Astrocyte of the hippocampus (primary cell): Measurements from ENCODE around the gene FAM50A.
A peak's percentile ranks its signal among the peaks of the same experiment; 100 is the strongest.
"Not testable (repeated sequence)": the region's sequence is repeated elsewhere in the genome, so short reads cannot be mapped to it uniquely, and the experiment has no call there.

Source experiments
- DNase-seq: peaks from one replicate; pipeline ENCODE4 v3.0.0; 2011; ENCODE audit warnings: low read depth, low spot score

Gene FAM50A

DNA sequence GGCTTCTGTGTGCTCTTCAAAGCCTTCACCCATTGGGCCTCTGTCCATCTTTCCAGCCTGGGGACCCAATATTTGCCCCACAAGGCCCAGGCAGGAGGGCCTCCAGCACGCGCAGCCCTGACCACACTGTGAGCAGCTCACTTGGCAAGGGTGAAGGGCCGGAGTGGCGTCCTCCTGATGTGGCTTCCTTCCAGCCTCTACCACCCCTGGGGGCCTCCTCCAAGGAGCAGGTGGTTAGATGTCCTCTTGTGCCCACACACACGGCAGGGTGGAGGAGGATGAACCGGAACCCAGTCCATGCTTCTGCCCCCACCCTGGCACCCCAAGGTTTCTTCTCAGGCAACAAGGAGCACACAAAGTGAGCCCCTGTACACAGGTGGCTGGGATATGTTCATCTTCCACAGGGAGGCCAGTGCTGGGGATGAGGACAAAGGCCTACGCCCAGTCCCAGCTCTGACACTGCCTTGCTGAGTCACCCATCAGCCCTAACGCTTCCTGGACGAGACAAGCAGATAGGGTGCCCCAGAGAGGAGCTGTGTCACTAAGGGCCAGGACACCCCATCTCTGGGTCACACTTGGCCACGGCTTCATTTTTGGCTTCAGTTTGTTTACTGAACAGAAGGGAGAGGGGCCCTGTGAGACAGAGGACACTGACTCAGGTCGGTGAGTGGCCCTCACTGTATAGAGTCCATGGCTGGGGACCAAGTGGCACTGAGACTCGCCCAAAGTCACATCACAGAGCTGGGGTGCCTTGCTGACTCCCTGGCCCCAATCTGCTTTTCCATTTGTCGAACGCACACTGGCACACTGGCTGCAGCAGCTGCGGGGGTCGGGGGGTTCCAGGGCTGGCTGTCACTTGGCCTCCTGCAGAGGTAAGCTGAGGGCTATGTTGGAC, 40.6 kb downstream of the FAM50A start:
- DNase-seq = no peak

DNA sequence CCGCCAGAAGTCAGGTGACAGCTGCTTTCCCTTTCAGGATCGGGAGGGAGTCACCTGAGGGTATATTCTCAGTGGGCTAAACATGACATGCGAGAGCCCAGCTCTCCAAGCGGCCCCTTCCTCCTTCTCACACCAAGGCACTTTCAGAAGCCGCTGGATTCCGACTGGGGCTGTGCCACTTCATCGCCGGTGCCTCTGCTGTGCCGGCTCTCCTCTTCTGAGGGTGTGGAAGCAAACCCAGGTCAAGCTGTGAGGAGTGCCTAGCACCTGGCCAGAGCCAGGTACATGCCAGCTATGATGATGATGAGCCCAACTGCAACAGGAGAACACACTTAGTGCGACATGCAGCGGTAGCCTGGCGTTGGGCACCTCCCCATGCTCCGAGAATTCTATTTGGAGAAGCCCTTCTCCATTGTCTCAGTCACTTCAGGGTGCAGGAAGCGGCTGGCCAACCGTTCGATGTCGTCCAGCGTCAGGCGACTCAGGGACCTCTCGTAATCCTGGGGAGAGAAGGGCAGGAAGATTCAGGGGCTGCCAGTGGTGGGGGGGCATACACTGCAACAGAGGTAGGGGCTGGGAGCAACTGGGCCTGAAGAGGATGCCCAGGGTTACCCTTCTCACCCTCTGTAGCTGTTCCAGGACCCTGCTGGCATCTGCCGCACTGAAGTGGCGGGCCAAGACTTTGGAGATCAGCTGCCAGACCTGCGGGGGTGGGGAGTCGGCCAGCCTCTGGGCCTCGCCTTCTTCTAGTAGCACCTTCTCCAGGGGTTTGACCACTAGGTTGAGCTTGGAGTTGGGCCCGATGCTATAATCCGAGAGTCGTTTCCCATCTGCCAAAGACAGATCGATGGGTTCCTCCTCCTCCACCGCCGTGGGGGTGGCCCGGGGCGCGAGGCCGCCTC, 41.5 kb downstream of the FAM50A start:
- no peak for DNase-seq

DNA sequence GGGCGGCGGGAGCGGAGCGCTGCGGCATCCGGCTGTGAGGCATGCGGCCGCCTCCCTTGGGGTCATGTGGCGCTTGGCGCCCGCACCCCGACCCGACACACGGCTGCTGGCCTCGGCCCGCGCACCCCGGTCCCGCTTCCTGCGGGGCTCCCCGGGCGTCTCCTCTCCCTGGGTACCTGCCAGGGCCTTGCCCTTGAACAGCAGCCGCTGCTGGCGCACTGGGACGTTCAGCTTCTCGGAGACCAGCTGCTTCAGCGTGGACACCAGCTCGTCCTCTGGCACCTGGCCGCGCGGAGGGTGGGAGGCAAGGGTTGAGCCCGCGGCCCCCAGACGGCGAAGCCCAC, 42.1 kb downstream of the FAM50A start:
- DNase-seq = peak; percentile 46

DNA sequence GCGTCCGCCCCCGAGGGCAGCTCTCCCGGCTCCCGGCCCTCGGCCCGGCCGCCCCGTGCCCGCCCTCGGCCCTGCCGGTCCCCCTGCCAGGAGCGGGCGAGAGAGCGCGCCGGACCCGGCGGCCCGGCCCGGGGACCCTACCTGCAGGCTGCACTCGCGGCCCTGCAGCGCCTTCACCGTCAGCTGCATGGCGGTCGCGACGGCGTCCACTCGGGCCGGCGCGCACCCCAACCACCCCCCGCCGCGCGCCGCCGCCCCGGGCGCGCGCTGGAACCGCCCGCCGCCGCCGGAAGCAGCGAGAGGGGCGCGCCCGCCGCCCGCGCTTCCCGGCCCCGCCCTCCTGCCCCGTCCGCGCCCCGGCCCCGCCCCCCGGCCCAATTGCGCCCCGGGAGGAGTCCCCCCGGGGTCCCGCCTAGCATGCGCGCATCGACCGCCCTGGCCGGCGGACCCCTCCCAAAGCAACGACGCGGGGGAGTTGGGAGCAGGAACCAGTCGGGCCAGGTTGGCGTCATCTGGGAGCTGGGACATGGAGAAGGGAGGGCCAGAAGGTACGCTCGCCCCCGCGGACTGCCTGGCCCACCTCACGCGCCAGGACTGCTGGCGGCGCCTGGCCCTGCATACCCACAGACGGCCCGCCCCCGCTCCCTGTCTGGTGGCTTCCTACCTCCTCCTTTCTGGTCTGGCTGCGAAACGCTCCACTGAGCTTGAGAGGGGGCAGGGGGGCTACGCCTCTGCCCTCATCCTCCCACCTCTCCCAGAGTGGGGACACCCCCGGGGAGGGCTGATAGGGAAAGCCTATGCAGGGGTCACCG, 42.7 kb downstream of the FAM50A start, which contains the start of gene UBL4A:
TSS of gene UBL4A (minus strand) at position 220 of the 812 bp plus-strand sequence. CDS start at position 189, 31 bp downstream.
- DNase-seq = peak; percentile 77

DNA sequence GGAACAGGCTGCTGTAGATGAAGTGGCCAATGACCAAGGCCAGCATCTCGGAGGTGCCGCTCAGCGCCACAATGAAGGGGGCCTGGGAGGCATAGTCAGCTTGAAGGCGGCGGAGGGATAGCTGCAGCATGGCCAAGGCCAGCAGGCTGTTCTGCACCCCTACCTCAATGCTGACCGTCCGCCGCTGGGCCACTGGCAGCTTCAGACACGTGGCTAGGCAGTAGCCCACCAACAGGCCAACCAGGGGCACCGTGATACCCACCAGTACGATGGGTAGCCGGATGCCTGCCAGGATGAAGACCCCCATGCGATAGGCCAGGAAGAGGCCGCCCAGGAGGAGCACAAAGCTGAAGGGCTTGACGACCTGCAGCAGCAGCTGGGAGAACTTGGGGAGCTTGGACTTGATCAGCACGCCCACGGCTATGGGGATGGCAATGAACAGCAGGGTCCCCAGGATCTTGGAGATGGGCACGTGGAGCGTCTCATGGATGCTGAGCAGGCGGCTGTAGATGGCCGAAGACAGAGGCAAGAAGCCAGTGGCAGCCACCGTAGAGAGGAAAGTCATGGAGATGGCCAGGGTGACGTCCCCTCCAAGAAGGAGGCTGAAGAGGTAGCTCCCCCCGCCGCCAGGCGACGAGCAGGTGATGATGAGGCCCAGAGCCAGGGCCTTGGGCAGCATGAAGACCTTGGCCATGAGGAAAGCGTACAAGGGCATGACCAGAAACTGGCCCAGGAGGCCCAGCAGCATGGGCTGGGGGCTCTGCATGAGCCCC, 43.8 kb downstream of the FAM50A start:
- DNase-seq = no peak

DNA sequence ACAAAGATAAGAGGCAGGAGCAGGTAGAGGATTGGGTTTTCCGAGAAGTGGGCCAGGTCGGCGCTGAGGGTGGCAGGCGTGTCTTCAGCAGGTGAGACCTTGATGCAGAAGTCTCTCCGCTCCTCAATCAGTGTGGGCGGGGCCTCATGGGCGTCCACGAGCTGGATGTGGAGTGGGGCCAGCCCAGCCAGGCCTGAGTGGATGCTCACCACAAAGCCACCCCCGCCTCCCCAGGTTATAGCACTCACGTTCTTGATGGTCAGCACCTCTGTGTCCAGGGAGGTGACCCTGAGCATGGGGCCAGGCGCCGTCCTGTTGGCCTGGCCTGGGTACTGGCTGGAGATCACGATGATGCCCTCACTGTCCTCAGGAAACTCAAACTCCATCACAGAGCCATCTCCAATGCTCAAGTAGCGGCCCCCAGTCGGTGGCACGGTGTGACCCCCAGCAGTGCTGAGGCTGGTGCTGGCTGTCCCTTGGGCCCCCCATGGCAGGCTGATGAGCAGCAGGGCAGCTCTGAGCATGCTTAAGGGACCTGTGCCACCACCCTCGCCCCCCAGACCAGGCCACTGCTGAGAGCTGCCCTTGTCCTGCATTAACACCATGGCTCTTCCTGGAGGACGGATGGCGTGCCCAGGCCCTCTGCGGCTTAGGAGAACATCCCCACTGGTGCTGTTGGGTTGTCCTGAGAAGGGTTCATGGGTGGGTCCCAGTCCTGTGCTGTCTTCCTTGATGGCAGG, 44.6 kb downstream of the FAM50A start:
- no peak for DNase-seq

DNA sequence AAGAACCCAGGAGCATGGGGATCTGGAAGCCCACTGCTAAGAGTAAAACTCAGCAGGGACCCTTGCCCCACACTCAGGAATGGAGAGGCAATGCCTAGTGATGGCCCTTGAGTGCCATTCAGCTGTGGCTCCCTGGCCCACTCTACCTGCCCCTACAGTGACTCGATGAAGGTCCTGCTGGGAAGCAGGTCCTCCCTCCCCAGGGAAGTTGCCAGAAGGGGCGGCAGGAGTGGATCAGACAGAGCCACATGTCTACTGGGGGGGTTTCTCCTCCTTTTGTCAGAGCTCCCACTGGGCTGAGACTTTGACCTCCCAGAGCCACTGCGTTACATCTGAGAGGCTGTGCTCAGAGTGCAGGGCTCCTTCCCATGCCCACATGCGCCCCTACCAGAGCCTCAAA, 45.2 kb downstream of the FAM50A start:
- DNase-seq = no peak

DNA sequence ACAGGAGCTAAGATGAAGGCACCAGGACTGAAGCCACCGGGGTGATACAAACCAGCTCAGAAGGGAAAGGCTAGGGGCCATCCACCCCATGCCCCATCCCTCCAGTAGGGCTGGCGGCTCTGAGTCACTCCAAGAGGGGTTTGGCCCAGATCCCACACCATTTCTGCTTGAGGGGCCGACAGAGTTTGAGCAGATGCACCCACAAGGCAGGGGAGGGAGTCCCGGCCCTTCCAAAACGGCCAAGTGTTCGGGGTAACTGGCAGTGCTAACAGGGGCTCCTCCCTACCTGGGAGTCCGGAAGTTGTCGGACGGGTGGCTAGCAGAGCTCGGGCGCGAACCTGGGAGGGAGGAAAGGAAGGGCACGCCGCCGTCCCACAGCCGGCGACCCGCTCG, 46.1 kb downstream of the FAM50A start:
- peak; percentile 68 for DNase-seq

DNA sequence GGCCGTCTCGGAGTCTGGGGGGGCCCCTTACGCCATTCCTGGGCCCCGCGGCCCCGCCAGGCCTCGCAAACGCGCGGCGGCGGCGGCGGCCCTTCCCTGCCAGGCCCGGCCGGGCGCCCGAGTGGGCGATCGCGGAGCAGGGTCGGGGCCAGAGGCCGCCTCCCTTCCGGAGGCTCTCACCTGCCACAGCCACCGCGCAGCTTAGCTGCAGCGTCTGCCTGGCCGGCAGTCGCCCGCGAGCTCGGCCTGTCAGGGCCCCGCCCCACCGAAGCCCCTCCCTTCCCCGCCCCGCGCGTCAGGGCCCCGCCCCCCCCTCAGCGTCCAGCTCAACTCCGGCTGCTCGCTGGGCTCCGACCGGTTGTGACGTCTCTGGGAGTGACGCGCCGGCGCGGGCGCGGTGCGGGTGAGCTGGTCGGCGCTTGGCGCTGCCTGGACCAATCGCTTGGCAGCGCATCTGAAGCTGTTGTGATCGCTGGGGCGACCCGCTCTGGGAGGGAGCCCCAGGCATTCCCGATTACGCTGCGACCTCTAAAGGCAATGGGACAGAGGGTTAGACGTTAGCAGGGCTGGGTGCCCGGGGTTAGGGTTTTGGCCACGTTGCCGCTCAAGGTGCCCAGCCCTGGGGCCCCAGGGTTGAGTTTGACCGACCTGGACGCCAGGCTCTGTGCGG, 46.6 kb downstream of the FAM50A start, which contains the start of gene SLC10A3:
TSS of gene SLC10A3 (minus strand) at position 216 of the 670 bp plus-strand sequence. CDS start 1,689 bp downstream, outside the sequence.
- peak; percentile 96 for DNase-seq

DNA sequence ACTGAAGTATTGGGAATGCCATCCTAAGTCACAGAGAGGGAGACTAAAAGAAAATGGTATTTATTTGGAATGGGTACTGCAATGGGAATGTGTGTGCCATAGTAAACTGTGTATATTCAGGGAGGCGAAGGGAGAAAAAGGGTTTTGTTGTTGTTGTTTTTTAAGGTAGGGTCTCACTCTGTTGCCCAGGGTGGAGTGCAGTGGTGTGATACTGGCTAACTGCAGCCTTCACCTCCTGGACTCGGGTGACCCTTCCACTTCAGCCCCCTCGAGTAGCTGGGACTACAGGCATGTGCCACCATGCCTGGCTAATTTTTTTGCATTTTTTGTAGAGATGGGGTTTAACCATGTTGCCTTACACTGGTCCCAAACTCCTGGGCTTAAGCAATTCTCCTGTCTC, 50.8 kb downstream of the FAM50A start:
- DNase-seq = no peak

DNA sequence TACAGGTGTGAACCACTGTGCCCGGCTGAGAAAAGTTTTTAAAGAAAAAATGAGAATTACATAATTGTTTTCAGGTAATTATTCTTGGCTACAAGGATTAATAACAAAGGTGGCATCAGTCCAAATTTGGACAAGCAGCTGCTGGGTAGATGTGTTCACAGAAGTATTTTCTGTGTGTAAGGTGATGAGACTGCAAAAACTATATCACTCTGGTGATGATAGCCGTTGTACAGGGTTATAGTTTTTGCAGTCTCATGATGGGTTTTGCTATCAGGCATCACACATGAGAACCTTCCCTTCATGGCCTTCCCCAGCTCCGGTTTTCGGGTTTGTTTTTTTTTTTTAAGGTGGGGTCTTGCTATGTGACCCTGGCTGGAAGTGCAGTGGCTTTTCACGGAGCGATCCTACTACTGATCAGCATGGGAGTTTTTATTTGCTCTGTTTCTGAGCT, 51.6 kb downstream of the FAM50A start:
- DNase-seq = no peak

DNA sequence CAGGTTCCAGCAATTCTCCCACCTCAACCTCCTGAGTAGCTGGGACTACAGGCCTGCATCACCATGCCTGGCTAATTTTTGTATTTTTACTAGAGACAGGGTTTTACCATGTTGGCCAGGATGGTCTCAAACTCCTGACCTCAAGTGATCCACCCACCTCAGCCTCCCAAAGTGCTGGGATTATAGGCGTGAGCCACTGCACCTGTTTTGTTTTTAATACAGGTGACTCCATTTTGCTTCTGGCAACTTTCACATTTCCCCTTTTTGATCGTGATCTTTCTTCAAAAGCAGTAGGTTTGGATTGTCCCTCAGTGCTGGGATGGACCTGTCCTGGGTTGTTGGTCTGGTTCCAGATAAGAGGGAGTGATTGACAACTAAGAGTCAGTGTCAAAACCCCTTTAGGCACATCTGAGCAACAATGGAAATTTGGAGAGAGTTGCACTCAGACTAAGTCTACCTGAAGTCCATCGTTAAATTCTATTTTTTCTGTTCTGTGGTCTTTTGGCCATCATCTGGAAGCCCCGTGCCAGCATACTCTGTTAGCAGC, 52.7 kb downstream of the FAM50A start:
- not testable (repeated sequence) for DNase-seq
